Suppressor macrophage treated with lipopolysaccharide for 1 hour (primary cell): ENCODE results near the gene TBC1D19.

ENCODE experiments used
- DNase-seq, 3 donors: peaks; one replicate each; pipeline ENCODE4 v3.0.0-alpha.2; 2020 to 2022

TBC1D19 gene

GRCh38 chr4:26785312-26785711 lies 201.4 kb downstream of the TBC1D19 start:
- no peak for DNase-seq

- no peak for DNase-seq
These were observed 201.9 kb downstream of the TBC1D19 start for GRCh38 chr4:26785810-26786209.

- no peak for DNase-seq
These were observed 203.0 kb downstream of the TBC1D19 start for GRCh38 chr4:26786916-26787315.

- peak in 1 of 3 donors; percentile 19 for DNase-seq
These were observed 203.8 kb downstream of the TBC1D19 start for GRCh38 chr4:26787461-26788340.

- DNase-seq = no peak
These were observed 204.5 kb downstream of the TBC1D19 start for GRCh38 chr4:26788341-26788733.

GRCh38 chr4:26789208-26789607 lies 205.3 kb downstream of the TBC1D19 start:
- DNase-seq = no peak

GRCh38 chr4:26791346-26791745 lies 207.5 kb downstream of the TBC1D19 start:
- DNase-seq = no peak

GRCh38 chr4:26792639-26793038 lies 208.8 kb downstream of the TBC1D19 start:
- DNase-seq = no peak

- DNase-seq = no peak
These were observed 209.9 kb downstream of the TBC1D19 start for GRCh38 chr4:26793735-26794134.

- DNase-seq = no peak
These were observed 212.2 kb downstream of the TBC1D19 start for GRCh38 chr4:26796081-26796480.

- DNase-seq = no peak
These were observed 218.9 kb downstream of the TBC1D19 start for GRCh38 chr4:26802790-26803189.

- no peak for DNase-seq
These were observed 219.5 kb downstream of the TBC1D19 start for GRCh38 chr4:26803211-26803861.

- no peak for DNase-seq
These were observed 220.6 kb downstream of the TBC1D19 start for GRCh38 chr4:26804451-26804850.

GRCh38 chr4:26804925-26805324 lies 221.0 kb downstream of the TBC1D19 start:
- DNase-seq = no peak
